ENCODE data around the gene SLC39A12. TPM values are rescaled to one million over a fixed set of nuclear protein-coding genes. Genes with fewer than 3 reads are reported as not detected.

Gene SLC39A12
- total and polyA plus RNA-seq, 2 of the 8 experiments (the other 6 are each of a cell fraction or from before 2014, with no cell fraction given): not detected

DNA sequence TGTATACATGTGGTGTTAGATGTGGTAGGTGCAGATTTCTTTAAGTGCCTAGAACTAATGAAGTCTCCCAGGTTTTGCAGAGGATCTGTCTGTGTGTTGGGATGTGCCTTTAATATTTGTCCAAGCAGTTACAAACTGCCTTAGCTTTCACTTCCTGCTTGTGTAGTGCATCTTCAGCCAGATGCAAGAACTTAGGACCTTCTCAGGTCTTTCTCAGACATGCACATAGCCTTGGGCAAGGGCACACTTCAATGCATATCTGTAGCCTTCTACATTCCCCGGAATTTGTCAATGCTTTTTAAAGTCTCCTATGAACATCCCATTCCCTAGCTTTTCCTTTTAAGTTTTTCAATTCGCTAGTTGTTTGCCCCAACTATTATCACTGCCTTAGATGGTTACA lies 47.2 kb upstream of the SLC39A12 start:
- H3K79me2 ChIP-seq (ENCODE audit: control insufficient read depth in 1 of 2, insufficient read depth in 2 of 2, low read length in 2 of 2): no peaks in the 10 kb centered on the region
- no peak overlapping the region for H2BK12ac ChIP-seq (ENCODE audit: low read depth, low read length)
- 0 out of 2 replicates have a peak overlapping the region, but pooled peaks have one; percentile 48 for H2BK20ac ChIP-seq (ENCODE audit: low read length)
- H3K79me1 ChIP-seq (ENCODE audit: low read depth, low read length): no peaks in the 10 kb centered on the region
- H4K8ac ChIP-seq (ENCODE audit: extremely low read depth, insufficient read depth, low read length): no peak overlapping the region
- ChIA-PET POLR2A (ENCODE audit: partially characterized antibody) (no interaction called here), CTCF (ENCODE audit: partially characterized antibody) (interaction anchor here (0.6 to 1.3 kb wide), 6 partner anchors 9 to 328 kb away, joined by 3 to 4 read pairs (median 4); no protein-coding TSS in a partner anchor)
- H3K14ac ChIP-seq (ENCODE audit: insufficient read length): no peak overlapping the region
- H3K27me3 ChIP-seq (replicated peaks in 1 of 4; ENCODE audit: control insufficient read depth in 3 of 4, extremely low read depth in 1 of 4, insufficient read depth in 3 of 4, low read length in 3 of 4): no peaks in the 10 kb centered on the region
- H2AK5ac ChIP-seq (ENCODE audit: low read depth, low read length): no peak overlapping the region
- H2BK120ac ChIP-seq (replicated peaks; ENCODE audit: low read depth, low read length): no peak overlapping the region
- H3K18ac ChIP-seq (ENCODE audit: extremely low read depth, low read length): no peak overlapping the region
- H2BK5ac ChIP-seq (ENCODE audit: low read depth, low read length): no peak overlapping the region
- H3K4me3 ChIP-seq (ENCODE audit: extremely low read depth in 1 of 4, insufficient read depth in 2 of 4, low read depth in 3 of 4, low read length in 4 of 4): no peak overlapping the region
- no peak overlapping the region for H3K9ac ChIP-seq (replicated peaks in 1 of 4; ENCODE audit: extremely low read depth in 1 of 4, low read depth in 3 of 4, low read length in 3 of 4)
- FAIRE-seq: no peak
- no peak overlapping the region for H3K56ac ChIP-seq (replicated peaks; ENCODE audit: insufficient read length, low read depth, low read length)
- WGBS, 2 experiments (ENCODE audit: extremely low coverage in 1 of 2, insufficient coverage in 1 of 2, insufficient read length in 1 of 2, insufficient replicate concordance in 2 of 2, low coverage in 1 of 2, low lambda C conversion rate in 2 of 2, missing lambda C conversion rate in 1 of 2): 88% methylated on average over 2 of the region's 2 CpGs; no CpG with 5 or more reads in 1 of the 2 experiments
- no peak overlapping the region for H3K4ac ChIP-seq (replicated peaks; ENCODE audit: insufficient read length, low read depth, low read length)
- no peaks in the 10 kb centered on the region for H3K23me2 ChIP-seq (ENCODE audit: low read depth, low read length)
- H3K4me2 ChIP-seq (ENCODE audit: insufficient read depth in 1 of 2, low read depth in 2 of 2, low read length in 2 of 2): no peak overlapping the region
- no peak overlapping the region for H4K91ac ChIP-seq (replicated peaks; ENCODE audit: insufficient read length, low read length)
- H4K20me1 ChIP-seq (replicated peaks in 1 of 2; ENCODE audit: control insufficient read depth in 1 of 2, insufficient read depth in 2 of 2, low read length in 2 of 2): no peaks in the 10 kb centered on the region
- no peak overlapping the region for H3K23ac ChIP-seq (ENCODE audit: insufficient read length)
- no peak overlapping the region for H4K5ac ChIP-seq (ENCODE audit: insufficient read length, low read depth, low read length)
- H2BK15ac ChIP-seq (ENCODE audit: low read length): no peak overlapping the region
- no peaks in the 10 kb centered on the region for H3K36me3 ChIP-seq (ENCODE audit: control insufficient read depth in 2 of 4, insufficient read depth in 4 of 4, low read length in 3 of 4)
- no peaks in the 10 kb centered on the region for H3K9me3 ChIP-seq (ENCODE audit: insufficient read depth in 2 of 2, low read depth in 1 of 2, low read length in 1 of 2)
- no peak for DNase-seq (ENCODE audit: low read depth in 1 of 2, low spot score in 2 of 2)
- H2AFZ ChIP-seq (ENCODE audit: low read length): 0 out of 2 replicates have a peak overlapping the region, but pooled peaks have one; percentile 56
- no peak overlapping the region for H3K27ac ChIP-seq (ENCODE audit: low read depth, low read length)
- no peaks in the 10 kb centered on the region for H3K4me1 ChIP-seq (replicated peaks in 1 of 4; ENCODE audit: control insufficient read depth in 3 of 4, insufficient read depth in 4 of 4, low read length in 3 of 4)
- TF ChIP-seq RFX5 (IDR thresholded peaks at IDR 0.05; ENCODE audit: borderline replicate concordance, low read depth, low read length): no peak
- no peak for TF ChIP-seq CHD2 (IDR thresholded peaks at IDR 0.05; ENCODE audit: low read length)
- TF ChIP-seq SIN3A (conservative IDR thresholded peaks at IDR 0.05 in 1 of 2, IDR thresholded peaks at IDR 0.05 in 1 of 2; ENCODE audit: low read depth in 1 of 2, low read length in 2 of 2): no peak
- no peak for TF ChIP-seq ASH2L (IDR thresholded peaks at IDR 0.05; ENCODE audit: low read length)
- no peak for TF ChIP-seq RNF2 (IDR thresholded peaks at IDR 0.05; ENCODE audit: borderline replicate concordance, low read depth, low read length, missing control alignments, poor library complexity, severe bottlenecking)
- TF ChIP-seq CREB1 (IDR thresholded peaks at IDR 0.05): no peak
- no peak for TF ChIP-seq CBX5 (IDR thresholded peaks at IDR 0.05; ENCODE audit: low read depth, low read length)
- TF ChIP-seq JUN (IDR thresholded peaks at IDR 0.05; ENCODE audit: low read depth, low read length): no peak
- TF ChIP-seq, protein P1, sequence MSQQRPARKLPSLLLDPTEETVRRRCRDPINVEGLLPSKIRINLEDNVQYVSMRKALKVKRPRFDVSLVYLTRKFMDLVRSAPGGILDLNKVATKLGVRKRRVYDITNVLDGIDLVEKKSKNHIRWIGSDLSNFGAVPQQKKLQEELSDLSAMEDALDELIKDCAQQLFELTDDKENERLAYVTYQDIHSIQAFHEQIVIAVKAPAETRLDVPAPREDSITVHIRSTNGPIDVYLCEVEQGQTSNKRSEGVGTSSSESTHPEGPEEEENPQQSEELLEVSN (IDR thresholded peaks at IDR 0.05): no peak
- no peak for TF ChIP-seq POLR2A (IDR thresholded peaks at IDR 0.05; ENCODE audit: control extremely low read depth in 1 of 2, low read depth in 2 of 2, low read length in 2 of 2)
- no peak for TF ChIP-seq BCL11A (IDR thresholded peaks at IDR 0.05; ENCODE audit: low read depth in 2 of 2, low read length in 2 of 2)
- no peak for TF ChIP-seq POLR2AphosphoS5 (IDR thresholded peaks at IDR 0.05; ENCODE audit: low read depth, low read length)
- no peak for TF ChIP-seq BRCA1 (IDR thresholded peaks at IDR 0.05; ENCODE audit: low read depth, low read length)
- TF ChIP-seq SP2 (IDR thresholded peaks at IDR 0.05; ENCODE audit: low read length): no peak
